Placental pericyte (primary cell): ENCODE data around the gene ABO. TPM values are rescaled to one million over a fixed set of nuclear protein-coding genes. Genes with fewer than 3 reads are reported as not detected.

Experiments used
- small RNA-seq: library from RNA; depleted of rRNA; stranded (forward); fragments of <200 nt; gene quantifications from one replicate; pipeline ENCODE3, GENCODE V24; 2012; ENCODE audit warnings: low replicate concordance
- total RNA-seq: library from RNA; depleted of rRNA; stranded (reverse); fragments of >200 nt; gene quantifications from 2 replicates; pipeline ENCODE4 v1.2.3, GENCODE V29; 2012

ABO gene
- total RNA-seq, result not detected in 2 replicates

DNA sequence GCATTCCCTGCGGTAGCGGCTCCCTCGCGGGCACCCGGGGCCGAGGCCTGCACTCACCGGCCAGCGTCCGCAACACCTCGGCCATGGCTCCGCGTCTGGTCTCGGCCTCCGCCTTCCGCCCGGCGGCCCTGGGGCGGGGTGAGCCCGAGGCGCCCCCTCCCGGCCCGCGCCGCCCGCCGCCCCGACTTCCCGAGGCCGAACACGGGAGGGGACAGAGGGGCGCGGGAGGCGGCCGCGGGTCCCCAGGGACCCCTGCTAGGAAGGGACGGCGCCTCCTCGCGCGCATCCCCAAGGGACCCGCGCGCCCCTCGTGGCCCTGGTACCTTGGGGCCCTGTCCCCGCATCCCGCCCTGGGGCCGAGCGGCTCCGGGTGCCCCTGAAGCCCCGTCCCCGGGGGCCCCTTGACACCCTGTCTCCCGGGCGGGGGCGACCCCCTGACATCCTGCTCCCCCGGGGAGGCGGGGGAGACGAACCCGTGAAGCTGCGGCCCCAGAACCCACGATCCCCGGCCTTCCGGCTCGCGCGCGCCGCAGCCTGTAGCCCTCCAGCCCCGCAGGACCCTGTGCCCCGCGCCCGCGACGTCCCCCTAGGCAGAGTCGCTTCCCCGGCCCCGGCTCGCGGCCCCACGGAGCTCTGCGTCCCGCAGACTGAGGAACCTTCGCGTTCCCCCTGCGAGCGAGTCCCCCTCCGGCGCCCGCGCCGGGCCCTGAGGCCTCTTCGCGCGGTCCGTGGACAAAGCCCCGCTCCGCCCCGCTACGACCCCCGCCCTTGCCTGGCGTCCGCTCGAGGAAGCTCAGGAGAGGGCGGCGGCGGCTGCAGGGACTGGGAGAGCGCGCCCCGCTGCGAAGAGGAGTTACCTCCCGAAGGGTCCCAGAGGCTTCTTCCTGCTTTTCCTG lies at the start of gene ABO:
ABO (minus strand) TSS at position 97 of the 896 bp plus-strand sequence.

DNA sequence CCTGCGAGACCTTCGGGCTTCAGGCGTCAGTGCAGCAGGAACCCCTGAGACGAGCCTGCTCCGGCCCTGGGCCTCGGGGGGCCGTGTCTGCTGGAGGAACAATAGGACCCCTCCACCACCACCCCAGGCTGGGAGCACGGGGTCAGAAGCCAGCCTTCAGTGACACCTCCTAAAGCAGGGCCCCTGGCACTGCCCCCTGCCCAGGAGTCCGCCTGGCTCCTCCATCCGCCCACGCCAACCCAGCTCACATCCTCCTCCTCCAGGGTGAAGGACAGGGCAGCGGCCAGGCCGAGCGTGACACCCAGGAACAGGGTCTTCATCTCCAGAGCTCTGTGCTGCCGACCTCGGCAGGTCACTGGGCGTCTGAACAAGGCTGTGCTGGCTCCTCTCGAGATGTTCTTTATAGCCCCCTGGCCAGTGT lies 66.1 kb downstream of the ABO start, which contains the start of gene OBP2B:
OBP2B (minus strand) TSS at position 371 of the 421 bp plus-strand sequence; CDS start at position 320, 51 bp downstream.

Small RNA genes lying within 50 kb of the gene (small RNA-seq; reads per million reads assigned to genes)
- gene RF00019, result not detected

Other genes with a start within 250 kb of the ABO start
- 46.2 and 56.7 TPM in 2 replicates for gene GTF3C5, start 244.2 kb downstream of the ABO start, total RNA-seq
- 0.22 TPM in 1 of 2 replicates, not detected in the other for gene CEL, start 213.2 kb downstream of the ABO start, total RNA-seq
- 16.4 and 25.6 TPM in 2 replicates for gene RALGDS, start 154.0 kb downstream of the ABO start, total RNA-seq
- 1.6 and 10.3 TPM in 2 replicates for gene GBGT1, start 111.3 kb downstream of the ABO start, total RNA-seq
- not detected in 2 replicates for gene OBP2B, start 66.0 kb downstream of the ABO start, total RNA-seq
- 7.6 and 12.0 TPM in 2 replicates for gene SURF6, start 61.0 kb upstream of the ABO start, total RNA-seq
- gene MED22, start 72.9 kb upstream of the ABO start, total RNA-seq, result 18.6 and 20.3 TPM in 2 replicates
- 1,207 and 2,492 TPM in 2 replicates for gene RPL7A, start 73.0 kb upstream of the ABO start, total RNA-seq
- gene SURF1, start 81.3 kb upstream of the ABO start, total RNA-seq, result 18.2 and 27.1 TPM in 2 replicates
- gene SURF2, start 81.3 kb upstream of the ABO start, total RNA-seq, result 9.2 and 17.0 TPM in 2 replicates
- gene SURF4, start 100.9 kb upstream of the ABO start, total RNA-seq, result 449 and 574 TPM in 2 replicates
- under 0.01 and 0.14 TPM in 2 replicates for gene STKLD1, start 101.2 kb upstream of the ABO start, total RNA-seq
- gene REXO4, start 142.8 kb upstream of the ABO start, total RNA-seq, result 15.0 and 22.8 TPM in 2 replicates
- gene ADAMTS13, start 147.2 kb upstream of the ABO start, total RNA-seq, result 0.57 and 0.88 TPM in 2 replicates
- 6.4 and 13.8 TPM in 2 replicates for gene CACFD1, start 184.8 kb upstream of the ABO start, total RNA-seq
- 48.4 and 79.4 TPM in 2 replicates for gene SLC2A6, start 203.9 kb upstream of the ABO start, total RNA-seq
- gene MYMK, start 249.8 kb upstream of the ABO start, total RNA-seq, result not detected in 2 replicates